ENCODE results near the gene TMEM170B. TPM values are rescaled to one million over a fixed set of nuclear protein-coding genes. Genes with fewer than 3 reads are reported as not detected.
A peak's percentile ranks its signal among the peaks of the same experiment; 100 is the strongest.

TMEM170B gene
- total RNA-seq, 4 donors from 2014 or later, result 7.0 to 11.9 (median 8.8) TPM

DNA sequence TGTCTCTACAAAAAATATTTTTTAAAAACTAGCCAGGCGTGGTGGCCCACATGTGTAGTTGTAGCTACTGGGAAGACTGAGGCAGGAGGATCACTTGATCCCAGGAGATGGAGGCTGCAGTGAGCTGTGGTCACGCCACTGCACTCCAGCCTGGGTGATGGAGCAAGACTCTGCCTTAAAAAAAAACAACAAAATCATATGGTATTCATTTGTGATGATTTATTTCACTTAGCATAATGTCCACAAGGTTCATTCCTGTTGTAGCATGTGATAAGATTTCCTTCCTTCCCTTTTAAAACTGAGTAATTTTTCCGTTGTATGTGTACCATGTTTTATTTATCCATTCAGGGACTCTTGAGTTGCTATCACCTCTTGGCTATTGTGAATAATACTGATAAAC, 26.2 kb downstream of the TMEM170B start:
- no peak for ATAC-seq (ENCODE audit: low FRiP score)
- DNase-seq (ENCODE audit: low spot score), result no peak
- TF ChIP-seq, protein P1, sequence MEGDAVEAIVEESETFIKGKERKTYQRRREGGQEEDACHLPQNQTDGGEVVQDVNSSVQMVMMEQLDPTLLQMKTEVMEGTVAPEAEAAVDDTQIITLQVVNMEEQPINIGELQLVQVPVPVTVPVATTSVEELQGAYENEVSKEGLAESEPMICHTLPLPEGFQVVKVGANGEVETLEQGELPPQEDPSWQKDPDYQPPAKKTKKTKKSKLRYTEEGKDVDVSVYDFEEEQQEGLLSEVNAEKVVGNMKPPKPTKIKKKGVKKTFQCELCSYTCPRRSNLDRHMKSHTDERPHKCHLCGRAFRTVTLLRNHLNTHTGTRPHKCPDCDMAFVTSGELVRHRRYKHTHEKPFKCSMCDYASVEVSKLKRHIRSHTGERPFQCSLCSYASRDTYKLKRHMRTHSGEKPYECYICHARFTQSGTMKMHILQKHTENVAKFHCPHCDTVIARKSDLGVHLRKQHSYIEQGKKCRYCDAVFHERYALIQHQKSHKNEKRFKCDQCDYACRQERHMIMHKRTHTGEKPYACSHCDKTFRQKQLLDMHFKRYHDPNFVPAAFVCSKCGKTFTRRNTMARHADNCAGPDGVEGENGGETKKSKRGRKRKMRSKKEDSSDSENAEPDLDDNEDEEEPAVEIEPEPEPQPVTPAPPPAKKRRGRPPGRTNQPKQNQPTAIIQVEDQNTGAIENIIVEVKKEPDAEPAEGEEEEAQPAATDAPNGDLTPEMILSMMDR (IDR thresholded peaks at IDR 0.05), result no peak

DNA sequence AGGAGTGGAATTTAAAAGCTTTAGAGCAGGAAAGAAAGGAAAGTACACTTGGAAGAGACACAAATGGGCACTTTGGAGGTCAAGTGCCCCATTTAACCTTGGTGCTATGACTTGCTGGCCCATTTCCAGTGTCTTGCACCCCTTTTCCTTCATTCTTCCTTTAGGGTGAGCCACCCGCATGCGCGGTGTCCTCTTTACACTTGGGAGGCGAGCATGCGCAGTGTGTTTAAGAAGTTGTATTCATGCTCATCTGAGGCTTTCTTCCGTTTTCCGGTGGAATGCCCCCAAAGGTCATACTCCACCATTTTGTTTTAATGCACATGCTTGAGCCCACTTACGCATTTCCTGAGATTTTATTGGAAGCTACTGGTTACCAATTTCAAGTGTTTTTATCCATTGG, 29.1 kb downstream of the TMEM170B start:
- DNase-seq (ENCODE audit: low spot score), result no peak
- TF ChIP-seq, protein P1 (IDR thresholded peaks at IDR 0.05), result no peak
- no peak for ATAC-seq (ENCODE audit: low FRiP score)

DNA sequence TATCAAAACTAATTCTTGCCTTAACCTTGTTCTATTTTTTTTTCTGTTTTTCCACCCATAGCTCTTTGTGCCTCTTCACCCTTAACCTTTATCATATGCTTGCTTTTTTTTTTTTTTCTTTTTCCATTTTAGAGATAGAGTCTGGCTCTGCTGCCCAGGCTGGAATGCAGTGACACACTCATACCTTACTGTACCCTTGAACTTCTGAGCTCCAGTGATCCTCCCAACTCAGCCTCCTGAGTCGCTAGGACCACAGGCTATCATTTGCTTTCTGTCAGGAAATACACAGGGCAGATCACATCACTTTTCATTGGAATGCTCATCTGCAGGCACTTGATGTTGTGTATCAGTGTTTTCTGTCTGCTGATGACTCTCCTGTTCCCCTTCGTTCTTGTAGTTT, 33.5 kb downstream of the TMEM170B start:
- ATAC-seq (ENCODE audit: low FRiP score) (no peak), DNase-seq (ENCODE audit: low spot score) (no peak)
- TF ChIP-seq, protein P1 (IDR thresholded peaks at IDR 0.05), result no peak

DNA sequence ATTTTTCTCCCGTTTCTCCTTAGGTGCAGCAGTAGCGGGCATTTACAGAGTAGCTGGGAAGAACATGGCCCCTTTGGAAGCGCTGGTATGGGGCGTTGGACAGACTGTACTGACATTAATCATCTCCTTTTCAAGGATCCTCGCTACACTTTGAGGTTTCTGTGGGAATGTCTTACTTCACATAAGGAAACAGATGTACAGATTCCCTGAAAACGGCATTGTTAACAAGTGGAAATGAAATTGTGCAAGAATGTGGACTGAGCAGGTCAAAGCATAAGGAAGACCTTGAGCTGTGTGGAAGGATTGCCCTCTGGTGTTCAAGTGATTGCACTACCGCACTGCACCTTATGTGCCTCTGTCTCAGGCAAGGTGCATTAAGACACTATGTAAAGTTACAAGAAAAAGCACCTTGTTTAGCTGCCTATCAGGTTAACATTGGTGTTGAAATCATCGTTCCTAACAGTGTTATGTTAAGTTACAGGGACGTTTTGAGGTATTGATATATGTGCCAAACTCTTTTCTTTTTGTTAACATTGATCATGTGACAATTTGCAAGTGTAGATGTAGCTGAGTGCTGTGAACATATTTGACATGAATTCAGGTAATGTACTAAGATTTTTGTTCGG, 38.0 kb downstream of the TMEM170B start:
- DNase-seq (ENCODE audit: low spot score) (no peak), ATAC-seq (ENCODE audit: low FRiP score) (peak; percentile 96)
- TF ChIP-seq, protein P1 (IDR thresholded peaks at IDR 0.05), result peak in 1 of 3 donors; percentile 40

DNA sequence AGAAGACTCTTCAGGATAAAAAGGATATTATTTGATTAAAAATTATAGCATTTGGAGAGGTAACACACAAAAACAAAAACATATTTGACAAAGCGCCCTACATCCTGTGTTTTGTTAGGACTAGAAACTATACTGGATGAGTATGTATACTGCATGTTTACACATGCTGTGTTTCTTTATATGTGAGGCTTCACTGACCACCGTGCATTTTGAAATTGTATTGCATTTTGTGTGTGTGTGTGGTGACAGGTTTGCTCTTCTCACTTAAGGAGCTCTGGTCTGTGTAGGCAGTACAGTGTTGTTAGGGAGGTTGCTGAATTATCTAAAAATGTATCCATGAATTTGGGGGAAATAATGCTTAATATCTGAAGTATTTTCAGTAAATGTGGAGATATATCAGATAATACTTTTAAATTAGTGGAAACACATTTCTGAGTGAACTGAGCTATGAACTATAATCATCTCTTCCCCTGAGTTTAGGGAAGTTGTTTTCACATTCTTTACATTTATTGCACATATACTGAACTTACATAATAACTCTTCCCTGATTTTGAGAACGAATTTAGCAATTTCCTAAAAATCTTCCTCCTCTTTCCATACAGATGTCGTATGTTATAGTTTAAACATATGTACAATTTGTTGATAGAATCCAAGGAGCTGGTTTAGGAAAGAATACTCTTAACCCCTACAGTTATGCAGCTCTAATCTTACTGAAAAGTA, 43.3 kb downstream of the TMEM170B start:
- ATAC-seq (ENCODE audit: low FRiP score) (no peak), DNase-seq (ENCODE audit: low spot score) (no peak)
- TF ChIP-seq, protein P1 (IDR thresholded peaks at IDR 0.05), result no peak

DNA sequence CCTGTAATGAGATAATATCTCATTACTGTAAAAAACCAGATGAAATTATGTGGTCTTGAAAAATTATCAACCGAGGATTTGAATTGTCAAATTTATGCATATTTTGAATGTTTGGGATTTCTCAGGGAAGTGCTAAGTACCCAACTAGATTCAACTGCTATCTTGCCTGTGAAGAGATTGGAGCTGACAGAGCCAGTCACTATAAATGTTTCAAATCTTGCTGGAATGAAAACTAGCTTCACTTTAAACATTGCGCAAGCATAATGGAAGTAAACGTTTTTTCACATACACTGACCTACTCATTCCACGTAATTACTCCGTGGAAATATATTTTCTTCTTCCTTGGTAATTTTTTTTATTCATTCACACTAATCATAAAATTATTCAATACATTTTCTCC, 46.7 kb downstream of the TMEM170B start:
- DNase-seq (ENCODE audit: low spot score), result no peak
- ATAC-seq (ENCODE audit: low FRiP score), result no peak
- TF ChIP-seq, protein P1 (IDR thresholded peaks at IDR 0.05), result no peak
